Neutrophil (primary cell): ENCODE results near the gene EPS8L1.

Source experiments
- H3K27ac ChIP-seq: fragments of 200-600 bp; sonication (generic); 2 replicates; pipeline ENCODE4 v1.5.1; 2016; ENCODE audit warnings: mild to moderate bottlenecking, moderate library complexity
- H3K27me3 ChIP-seq: fragments of 200-600 bp; sonication (generic); 2 replicates; pipeline ENCODE4 v1.6.0; 2016; ENCODE audit warnings: mild to moderate bottlenecking
- H3K36me3 ChIP-seq: fragments of 200-600 bp; sonication (generic); 2 replicates; pipeline ENCODE4 v1.5.1; 2017
- H3K4me1 ChIP-seq, 2 experiments: fragments of 200-600 bp in 1 of 2; sonication (generic) in 1 of 2; 1 replicate in 1 of 2; 2 replicates in 1 of 2; pipeline versions ENCODE4 v1.5.1 to v1.6.1; 2013 to 2016; ENCODE audit warnings: low read depth in 1 of 2, low read length in 1 of 2, mild to moderate bottlenecking in 1 of 2, moderate library complexity in 1 of 2; ENCODE audit not compliant: control insufficient read depth in 1 of 2, insufficient read depth in 1 of 2
- H3K4me3 ChIP-seq, 2 experiments: fragments of 200-600 bp in 1 of 2; sonication (generic) in 1 of 2; 1 replicate in 1 of 2; 2 replicates in 1 of 2; pipeline ENCODE4 v1.5.1; 2013 to 2016; ENCODE audit warnings: low read depth in 1 of 2, low read length in 1 of 2, mild to moderate bottlenecking in 1 of 2, moderate library complexity in 1 of 2
- H3K9me3 ChIP-seq: fragments of 200-600 bp; sonication (generic); 2 replicates; pipeline ENCODE4 v1.5.1; 2016
- TF ChIP-seq, protein P1 (sequence below): fragments of 200-600 bp; sonication (generic); IDR thresholded peaks from 2 replicates; pipeline ENCODE4 v1.5.1; 2016; ENCODE audit warnings: antibody characterized with exemption

The EPS8L1 gene

DNA sequence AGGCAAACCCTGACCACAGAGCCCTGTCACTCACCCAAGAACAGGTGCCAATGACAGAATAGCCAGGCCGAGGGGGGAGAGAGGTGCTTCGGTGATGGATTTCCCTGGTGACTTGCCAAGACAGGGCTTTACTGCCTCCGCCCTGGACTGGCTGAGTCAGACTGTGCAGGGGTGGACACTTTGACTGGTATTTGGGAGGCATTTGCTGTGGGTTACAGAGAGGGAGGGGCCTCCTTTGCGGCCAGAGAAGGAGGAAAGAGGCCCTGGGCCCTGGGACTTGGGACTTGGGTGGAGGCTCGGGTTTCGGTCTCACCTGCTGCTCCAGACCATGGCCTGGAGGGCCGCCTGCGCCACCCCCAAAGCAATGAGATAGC, 4.6 kb upstream of the EPS8L1 start:
- H3K4me3 ChIP-seq: no peak overlapping the region

DNA sequence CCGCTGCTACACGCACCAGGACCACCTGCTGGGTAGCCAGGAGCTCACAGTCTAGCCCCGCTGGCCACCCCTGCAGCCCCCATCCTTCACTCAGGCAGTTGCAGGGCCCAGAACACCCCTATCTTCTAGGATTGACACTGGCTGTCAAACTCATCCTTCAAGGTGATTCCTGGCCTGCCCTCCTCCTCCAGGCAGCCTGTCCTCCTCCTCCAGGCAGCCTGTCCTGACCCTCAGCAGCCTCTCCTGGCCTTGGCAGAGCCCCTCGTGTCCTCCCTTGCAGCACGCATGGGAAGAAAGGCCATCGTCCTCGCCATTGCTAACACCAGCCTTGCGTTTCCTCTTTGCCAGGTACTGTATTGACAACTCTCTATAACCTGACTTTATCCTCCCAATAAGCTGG, 3.8 kb upstream of the EPS8L1 start:
- Histone ChIP-seq H3K27me3 (peaks cover 83% of the 10 kb centered on the region), H3K9me3 (no peaks in the 10 kb centered on the region), H3K4me1 (peaks cover 0 to 6% of the 10 kb centered on the region in 2 experiments), H3K27ac (no peak overlapping the region), H3K4me3 (no peak overlapping the region), H3K36me3 (no peaks in the 10 kb centered on the region)
- TF ChIP-seq, protein P1, sequence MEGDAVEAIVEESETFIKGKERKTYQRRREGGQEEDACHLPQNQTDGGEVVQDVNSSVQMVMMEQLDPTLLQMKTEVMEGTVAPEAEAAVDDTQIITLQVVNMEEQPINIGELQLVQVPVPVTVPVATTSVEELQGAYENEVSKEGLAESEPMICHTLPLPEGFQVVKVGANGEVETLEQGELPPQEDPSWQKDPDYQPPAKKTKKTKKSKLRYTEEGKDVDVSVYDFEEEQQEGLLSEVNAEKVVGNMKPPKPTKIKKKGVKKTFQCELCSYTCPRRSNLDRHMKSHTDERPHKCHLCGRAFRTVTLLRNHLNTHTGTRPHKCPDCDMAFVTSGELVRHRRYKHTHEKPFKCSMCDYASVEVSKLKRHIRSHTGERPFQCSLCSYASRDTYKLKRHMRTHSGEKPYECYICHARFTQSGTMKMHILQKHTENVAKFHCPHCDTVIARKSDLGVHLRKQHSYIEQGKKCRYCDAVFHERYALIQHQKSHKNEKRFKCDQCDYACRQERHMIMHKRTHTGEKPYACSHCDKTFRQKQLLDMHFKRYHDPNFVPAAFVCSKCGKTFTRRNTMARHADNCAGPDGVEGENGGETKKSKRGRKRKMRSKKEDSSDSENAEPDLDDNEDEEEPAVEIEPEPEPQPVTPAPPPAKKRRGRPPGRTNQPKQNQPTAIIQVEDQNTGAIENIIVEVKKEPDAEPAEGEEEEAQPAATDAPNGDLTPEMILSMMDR: no peak

More for the DNA sequence above, 4.6 kb upstream of the EPS8L1 start:
- Histone ChIP-seq H3K9me3 (no peaks in the 10 kb centered on the region), H3K27me3 (peaks cover 83% of the 10 kb centered on the region), H3K36me3 (no peaks in the 10 kb centered on the region), H3K27ac (no peak overlapping the region), H3K4me1 (peaks cover 0 to 6% of the 10 kb centered on the region in 2 experiments)
- TF ChIP-seq, protein P1: no peak

DNA sequence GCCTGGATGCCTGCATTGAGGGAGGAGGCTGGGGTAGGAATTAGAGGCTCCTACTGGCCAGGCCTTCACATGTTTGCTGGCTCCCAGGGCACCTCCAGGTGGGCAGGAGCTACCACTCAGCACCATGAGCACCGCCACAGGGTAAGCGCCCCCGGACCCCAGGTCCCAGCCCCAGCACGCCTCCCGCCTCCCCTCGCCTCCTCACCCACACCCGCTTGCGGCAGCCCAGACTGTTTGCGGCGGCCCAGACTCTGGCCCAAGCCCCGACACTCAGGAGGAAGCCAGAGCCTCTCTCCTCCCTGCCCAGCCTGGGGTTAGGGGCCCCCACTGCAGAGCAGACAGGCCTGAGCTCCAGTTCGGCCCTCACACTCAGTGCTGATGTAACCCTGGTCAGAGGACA, 652 bp downstream of the EPS8L1 start:
- TF ChIP-seq, protein P1: no peak
- Histone ChIP-seq H3K4me1 (peaks cover 14 to 15% of the 10 kb centered on the region in 2 experiments), H3K9me3 (no peaks in the 10 kb centered on the region), H3K4me3 (no peak overlapping the region), H3K36me3 (no peaks in the 10 kb centered on the region), H3K27me3 (peaks cover 75% of the 10 kb centered on the region), H3K27ac (no peak overlapping the region)

GRCh38 chr19:55077106-55077505, 1.4 kb downstream of the EPS8L1 start:
- H3K36me3 ChIP-seq: no peaks in the 10 kb centered on the region
- peaks cover under 1% of the 10 kb centered on the region for H3K9me3 ChIP-seq
- no peak overlapping the region for H3K27ac ChIP-seq
- TF ChIP-seq, protein P1: no peak
- no peak overlapping the region for H3K4me3 ChIP-seq
- H3K4me1 ChIP-seq: peaks cover 21 to 23% of the 10 kb centered on the region in 2 experiments
- peaks cover 75% of the 10 kb centered on the region for H3K27me3 ChIP-seq

GRCh38 chr19:55078996-55079395, 3.3 kb downstream of the EPS8L1 start:
- TF ChIP-seq, protein P1: no peak
- H3K36me3 ChIP-seq: no peaks in the 10 kb centered on the region
- H3K4me3 ChIP-seq: no peak overlapping the region
- H3K4me1 ChIP-seq: peaks cover 28% of the 10 kb centered on the region in 2 experiments
- H3K27ac ChIP-seq: no peak overlapping the region
- H3K27me3 ChIP-seq: peaks cover 85% of the 10 kb centered on the region
- H3K9me3 ChIP-seq: peaks cover 6% of the 10 kb centered on the region
